Body of pancreas (tissue), 4 donors: ENCODE data around the gene PHACTR3. TPM values are rescaled to one million over a fixed set of nuclear protein-coding genes. Genes with fewer than 3 reads are reported as not detected.

Source experiments
- ATAC-seq: fragments of 150-250 bp; one replicate; pipeline ENCODE4 v1.9.1; 2016
- DNase-seq, 4 donors: peaks; one replicate each; pipeline ENCODE4 v3.0.0-alpha.2; 2019
- H3K27ac ChIP-seq, 4 donors: fragments of 200-600 bp; sonication (generic); 1 replicate in 3 of 4; 2 replicates in 1 of 4; pipeline versions ENCODE4 v1.5.1 to v1.6.1; 2016 to 2019; ENCODE audit warnings: mild to moderate bottlenecking in 1 of 4, mixed read lengths in 1 of 4, moderate library complexity in 1 of 4
- H3K27me3 ChIP-seq, 2 donors: fragments of 200-600 bp; sonication (generic); one replicate each; pipeline ENCODE4 v1.6.0; 2016; ENCODE audit warnings: mild to moderate bottlenecking in 1 of 2
- H3K36me3 ChIP-seq, 2 donors: fragments of 200-600 bp; sonication (generic); replicated peaks in 1 of 2; 2 replicates each; pipeline ENCODE4 v1.5.1; 2016; ENCODE audit warnings: low read depth in 2 of 2; ENCODE audit not compliant: insufficient read depth in 1 of 2
- H3K4me1 ChIP-seq: fragments of 200-600 bp; sonication (generic); one replicate; pipeline ENCODE4 v1.6.0; 2016
- H3K4me3 ChIP-seq, 2 donors: fragments of 200-600 bp; sonication (generic); 1 replicate in 1 of 2; 2 replicates in 1 of 2; pipeline ENCODE4 v1.5.1; 2016 to 2019
- H3K9me3 ChIP-seq, 3 donors: fragments of 200-600 bp; sonication (generic); 1 replicate in 2 of 3; 2 replicates in 1 of 3; pipeline ENCODE4 v1.5.1; 2016
- CTCF ChIP-seq, 7 experiments: fragments of 450-650 bp in 4 of 7; fragments of 200-600 bp in 3 of 7; sonication (generic) in 3 of 7; IDR thresholded peaks; one replicate each; pipeline ENCODE4 v1.5.1; 2016 to 2019; ENCODE audit warnings: antibody characterized with exemption in 7 of 7
- POLR2A ChIP-seq, 3 donors: fragments of 450-650 bp; IDR thresholded peaks; one replicate each; pipeline ENCODE4 v1.6.1; 2016; ENCODE audit warnings: antibody characterized with exemption in 3 of 3, mild to moderate bottlenecking in 2 of 3
- WGBS, 2 donors: methylation state at CpG; one replicate each; pipeline ENCODE4 v1.1.5; 2017; 5-methylcytosine and 5-hydroxymethylcytosine counted together
- intact Hi-C: fragments of 100-400 bp; cut with DNase I; formaldehyde crosslinking; loops from one replicate; pipeline ENCODE4 v1.15.1; 2023
- total RNA-seq, 2 donors: library from RNA; depleted of rRNA; stranded (reverse); fragments of >200 nt; gene quantifications; one replicate each; pipeline ENCODE4 v1.1.0, GENCODE V29; 2016

PHACTR3 gene
- total RNA-seq, 2 donors from 2014 or later = 0.52 to 0.66 TPM

DNA sequence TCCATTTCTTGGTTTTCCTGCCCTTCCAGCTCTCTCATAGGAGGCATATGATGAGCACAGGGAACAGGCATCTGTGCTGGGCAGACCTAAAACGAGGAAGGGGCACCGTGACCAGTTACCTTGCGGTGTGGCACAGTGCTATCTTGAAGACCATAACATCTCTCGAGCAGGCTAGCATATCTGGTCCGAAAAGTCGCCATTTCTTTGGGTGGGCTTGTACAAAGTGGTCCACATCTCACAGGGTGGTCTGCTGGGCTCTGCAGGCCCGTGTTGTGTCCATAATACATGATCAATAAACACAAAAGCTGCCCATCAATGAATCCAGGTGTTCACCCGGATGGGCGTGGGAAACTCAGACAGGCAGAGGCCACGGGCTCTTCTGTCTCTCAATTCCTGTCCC, 115.7 kb downstream of the PHACTR3 start:
- TF ChIP-seq CTCF (IDR thresholded peaks at IDR 0.05) = no peak
- TF ChIP-seq POLR2A (IDR thresholded peaks at IDR 0.05) = no peak
- Histone ChIP-seq H3K4me1 (no peaks in the 10 kb centered on the region), H3K4me3 (no peak overlapping the region), H3K36me3 (no peaks in the 10 kb centered on the region), H3K9me3 (no peaks in the 10 kb centered on the region), H3K27ac (no peak overlapping the region), H3K27me3 (no peaks in the 10 kb centered on the region)
- intact Hi-C loops = no loop called here
- ATAC-seq (no peak), DNase-seq (no peak)
- WGBS, 2 donors = 76 to 77% methylated on average over 5 to 10 of the region's 10 CpGs

GRCh38 chr20:59721386-59721785, 117.0 kb downstream of the PHACTR3 start:
- WGBS, 2 donors = 74 to 78% methylated on average over 7 of the region's 7 CpGs
- intact Hi-C loops = no loop called here
- Histone ChIP-seq H3K27me3 (no peaks in the 10 kb centered on the region), H3K4me1 (no peaks in the 10 kb centered on the region), H3K36me3 (no peaks in the 10 kb centered on the region), H3K27ac (no peak overlapping the region), H3K4me3 (no peak overlapping the region), H3K9me3 (no peaks in the 10 kb centered on the region)
- DNase-seq = no peak
- TF ChIP-seq CTCF (IDR thresholded peaks at IDR 0.05) (no peak), POLR2A (IDR thresholded peaks at IDR 0.05) (no peak)
- no peak for ATAC-seq

DNA sequence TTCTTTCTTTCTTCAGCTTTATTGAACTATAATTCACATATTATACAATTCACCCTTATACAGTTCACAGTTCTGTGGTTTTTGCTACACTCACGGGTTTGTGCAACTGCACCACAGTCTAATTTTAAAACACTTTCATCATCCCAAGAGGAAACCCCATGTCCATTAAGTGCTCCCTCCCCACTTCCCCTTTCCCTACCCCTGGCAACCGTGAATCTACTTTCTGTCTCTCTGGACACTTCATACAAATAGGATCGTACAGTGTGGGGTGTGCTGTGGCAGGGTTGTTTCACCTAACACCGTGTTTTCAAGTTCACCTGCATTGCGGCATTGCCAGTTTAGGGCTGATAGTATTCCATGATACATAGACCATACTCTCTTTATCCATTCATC, 118.8 kb downstream of the PHACTR3 start:
- H3K4me3 ChIP-seq = no peak overlapping the region
- H3K9me3 ChIP-seq = no peaks in the 10 kb centered on the region
- H3K27me3 ChIP-seq = no peaks in the 10 kb centered on the region
- TF ChIP-seq CTCF (IDR thresholded peaks at IDR 0.05) = no peak
- ATAC-seq = no peak
- H3K27ac ChIP-seq = no peak overlapping the region
- WGBS, 2 donors = 52 to 64% methylated on average over 5 of the region's 5 CpGs
- H3K4me1 ChIP-seq = no peaks in the 10 kb centered on the region
- intact Hi-C loops = no loop called here
- no peaks in the 10 kb centered on the region for H3K36me3 ChIP-seq
- DNase-seq = peak in 1 of 4 donors; percentile 8

DNA sequence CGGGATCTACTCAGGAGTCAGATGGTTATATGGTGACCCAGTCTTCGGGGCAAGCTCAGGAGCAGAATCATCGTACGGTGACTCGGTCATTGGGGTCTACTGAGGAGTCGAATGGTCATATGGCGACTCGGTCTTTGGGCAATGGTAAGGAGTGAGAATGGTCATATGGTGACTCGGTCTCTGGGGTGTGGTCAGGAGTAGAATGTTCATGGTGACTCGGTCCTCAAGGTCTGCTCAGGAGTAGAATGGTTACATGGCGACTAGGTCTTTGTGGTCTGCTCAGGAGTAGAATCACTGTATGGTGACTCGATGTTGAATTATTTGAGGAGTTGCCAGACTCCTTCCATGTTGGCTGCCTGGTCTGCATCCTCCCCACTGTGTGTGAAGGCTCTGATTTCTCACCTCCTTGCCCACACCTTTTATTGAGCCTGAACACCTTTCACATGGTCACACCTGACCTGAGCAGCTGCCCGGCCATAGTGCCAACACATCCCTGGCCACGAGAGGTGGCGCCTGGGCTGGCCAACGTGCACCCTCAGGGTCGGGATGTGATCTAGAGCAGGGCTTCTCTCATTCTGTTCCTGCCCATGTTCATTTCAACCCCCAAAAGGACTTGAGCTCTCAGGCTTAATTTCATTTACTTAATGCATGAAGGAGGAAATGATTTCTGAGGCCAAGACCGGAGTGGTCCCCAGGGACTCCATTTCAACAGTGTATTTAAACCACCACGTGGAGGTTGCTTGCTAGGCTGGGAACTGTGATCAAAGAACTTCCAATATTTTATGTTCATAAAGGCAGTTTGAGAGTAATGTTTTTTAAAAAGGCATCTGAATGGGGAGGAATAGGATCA, 119.5 kb downstream of the PHACTR3 start:
- 65 to 77% methylated on average over 16 to 19 of the region's 19 CpGs for WGBS, 2 donors
- ATAC-seq (no peak), DNase-seq (no peak)
- Histone ChIP-seq H3K36me3 (no peaks in the 10 kb centered on the region), H3K27me3 (no peaks in the 10 kb centered on the region), H3K4me3 (no peak overlapping the region), H3K9me3 (no peaks in the 10 kb centered on the region), H3K4me1 (no peaks in the 10 kb centered on the region), H3K27ac (no peak overlapping the region)
- intact Hi-C loops = no loop called here
- TF ChIP-seq CTCF (IDR thresholded peaks at IDR 0.05) (no peak), POLR2A (IDR thresholded peaks at IDR 0.05) (no peak)
